T follicular helper cell (primary cell): ENCODE measurements around the gene ARHGAP22.

Experiments
- DNase-seq: peaks from one replicate; pipeline ENCODE4 v3.0.0-alpha.2; 2020; ENCODE audit warnings: low read depth

The ARHGAP22 gene

DNA sequence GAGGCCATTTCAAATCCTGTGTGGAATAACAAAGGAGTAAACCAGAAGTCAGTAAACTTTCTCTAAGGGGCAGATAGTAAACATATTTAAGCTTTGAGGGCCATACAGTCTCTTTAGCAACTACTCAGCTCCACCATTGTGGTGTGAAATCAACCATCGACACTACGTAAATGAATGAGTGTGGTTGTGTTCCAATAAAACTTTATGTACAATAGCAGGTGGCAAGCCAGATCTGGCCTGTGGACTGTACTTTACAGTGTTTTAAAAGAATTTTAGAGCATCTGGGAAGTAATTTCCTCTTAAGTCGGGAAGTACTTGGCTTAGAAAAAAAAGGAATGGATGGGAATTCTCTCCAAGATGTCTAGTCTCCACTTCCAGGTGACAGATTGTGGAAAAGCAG lies 71.3 kb downstream of the ARHGAP22 start:
- no peak for DNase-seq

DNA sequence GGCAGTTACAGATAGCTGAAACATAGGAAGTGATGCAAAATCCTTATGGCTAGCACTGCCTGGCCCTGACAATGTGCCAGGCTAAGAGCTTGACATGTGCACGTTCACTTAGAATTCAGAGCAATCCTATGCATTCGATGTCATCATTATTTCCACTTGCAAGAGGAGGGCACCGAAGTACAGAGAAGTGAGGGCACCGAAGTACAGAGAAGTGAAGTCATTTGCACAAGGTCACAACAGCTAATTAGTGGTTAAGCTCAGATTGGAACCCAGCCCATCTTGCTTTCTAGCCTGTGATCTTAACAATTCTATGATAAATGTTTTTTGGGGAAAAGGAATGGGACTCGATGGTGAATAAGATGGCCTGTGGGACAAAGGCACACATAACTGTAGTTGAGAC lies 73.4 kb downstream of the ARHGAP22 start:
- DNase-seq, result no peak

GRCh38 chr10:48529331-48529730 lies 75.5 kb downstream of the ARHGAP22 start:
- no peak for DNase-seq

GRCh38 chr10:48527756-48528155 lies 77.1 kb downstream of the ARHGAP22 start:
- DNase-seq, result no peak

GRCh38 chr10:48526846-48527505 lies 77.9 kb downstream of the ARHGAP22 start:
- DNase-seq, result no peak

DNA sequence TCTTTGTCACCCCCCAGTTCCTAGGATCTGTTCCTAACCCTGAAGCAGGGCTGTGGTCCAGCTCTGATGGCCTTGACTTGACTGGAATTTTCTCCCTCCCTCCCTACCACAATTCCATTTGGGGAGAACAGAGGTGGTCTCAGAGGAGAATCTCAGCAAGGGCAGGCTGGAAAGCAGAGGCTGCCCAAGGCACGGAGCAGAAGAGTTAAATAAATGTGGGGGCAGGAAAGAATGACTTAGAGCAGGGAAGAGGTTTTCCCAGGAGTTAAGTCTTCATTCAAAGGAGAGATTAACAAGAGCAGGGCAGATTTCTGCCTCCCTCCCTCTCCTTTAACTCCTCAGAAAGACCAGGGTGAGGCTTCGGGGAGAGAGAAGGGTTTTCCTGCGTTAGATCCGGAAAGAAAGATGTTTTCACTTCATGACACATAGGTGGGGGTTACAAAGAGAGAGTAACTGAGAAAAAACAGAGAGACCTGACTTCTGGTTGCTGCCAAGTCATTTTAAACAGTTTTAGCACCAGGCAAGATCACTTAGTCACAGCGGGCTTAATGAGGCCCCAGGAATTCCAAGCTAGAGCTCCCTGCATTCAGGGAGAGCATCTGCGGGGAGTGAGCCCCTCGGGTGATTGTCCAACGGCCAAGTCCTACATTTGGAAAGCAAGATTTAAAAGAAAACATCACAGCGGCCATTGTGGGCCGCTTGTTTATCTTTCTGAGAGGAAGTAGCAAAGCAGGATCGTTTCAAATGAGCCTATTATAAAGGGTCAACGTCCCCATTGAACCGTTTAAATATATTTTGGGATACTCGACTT lies 78.7 kb downstream of the ARHGAP22 start:
- no peak for DNase-seq

DNA sequence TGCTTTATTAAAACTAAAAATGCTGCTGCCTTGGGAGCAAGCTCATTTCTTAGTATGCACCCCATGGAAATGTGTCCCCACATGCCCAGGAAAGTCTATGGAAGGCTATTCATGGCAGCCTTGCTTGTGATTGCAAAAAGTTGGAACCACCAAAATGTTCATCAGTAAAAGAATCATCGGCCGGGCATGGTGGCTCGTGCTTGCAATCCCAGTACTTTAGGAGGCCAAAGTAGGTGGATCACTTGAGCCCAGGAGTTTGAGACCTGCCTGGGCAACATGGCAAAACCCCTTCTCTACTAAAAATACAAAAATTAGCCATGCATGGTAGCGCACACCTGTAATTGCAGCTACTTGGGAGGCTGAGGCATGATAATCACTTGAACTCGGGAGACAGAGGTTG lies 79.8 kb downstream of the ARHGAP22 start:
- DNase-seq, result no peak

DNA sequence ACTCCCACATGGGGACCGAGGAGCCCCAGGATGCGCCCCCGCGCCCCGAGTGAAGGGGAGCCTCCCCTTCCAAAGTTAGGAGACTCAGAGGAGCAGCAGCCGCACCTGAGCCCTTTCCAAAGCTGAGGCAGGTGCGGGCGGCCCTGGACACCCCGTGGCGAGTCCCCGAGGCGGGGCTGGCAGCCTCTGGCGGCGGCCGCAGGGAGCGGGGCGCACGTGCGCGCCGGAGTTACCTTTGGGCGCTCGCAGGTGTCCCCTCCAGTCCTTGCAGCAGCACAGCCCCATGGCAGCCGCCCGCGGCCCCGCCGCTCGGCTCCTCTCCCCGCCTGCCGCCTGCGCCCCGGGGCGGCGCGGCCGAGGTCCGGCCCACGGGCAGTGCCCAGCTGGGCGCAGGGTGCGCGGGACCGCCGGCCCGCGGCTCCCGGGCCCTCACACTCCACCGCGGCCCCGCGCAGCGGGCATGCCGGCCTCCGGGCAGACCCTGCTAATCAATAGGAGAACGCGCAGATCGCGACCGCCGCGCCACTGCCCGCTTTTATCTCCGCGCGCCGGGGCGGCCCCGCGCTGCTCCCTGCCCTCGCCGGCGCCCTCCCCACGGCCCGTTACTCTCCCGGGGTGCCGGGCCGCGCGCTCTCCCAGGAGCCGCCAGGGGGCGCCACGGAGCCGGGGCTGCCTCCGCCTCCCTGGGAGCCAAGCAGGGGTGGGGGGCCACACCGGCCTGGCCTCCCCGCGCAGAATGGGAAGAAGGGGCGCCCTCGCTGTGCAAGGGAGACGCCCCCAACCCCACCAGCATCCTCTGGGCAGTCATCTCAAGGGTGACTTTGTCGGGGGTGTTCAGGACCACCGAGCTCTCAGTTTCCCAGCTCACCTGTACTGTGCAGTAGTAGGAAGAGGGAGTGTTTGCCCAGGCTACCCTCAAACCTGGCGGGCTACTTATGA lies 80.8 kb downstream of the ARHGAP22 start:
- DNase-seq, result no peak

- no peak for DNase-seq
Observed at GRCh38 chr10:48523212-48523819, 81.6 kb downstream of the ARHGAP22 start.

GRCh38 chr10:48522011-48522765 lies 82.7 kb downstream of the ARHGAP22 start:
- no peak for DNase-seq

DNA sequence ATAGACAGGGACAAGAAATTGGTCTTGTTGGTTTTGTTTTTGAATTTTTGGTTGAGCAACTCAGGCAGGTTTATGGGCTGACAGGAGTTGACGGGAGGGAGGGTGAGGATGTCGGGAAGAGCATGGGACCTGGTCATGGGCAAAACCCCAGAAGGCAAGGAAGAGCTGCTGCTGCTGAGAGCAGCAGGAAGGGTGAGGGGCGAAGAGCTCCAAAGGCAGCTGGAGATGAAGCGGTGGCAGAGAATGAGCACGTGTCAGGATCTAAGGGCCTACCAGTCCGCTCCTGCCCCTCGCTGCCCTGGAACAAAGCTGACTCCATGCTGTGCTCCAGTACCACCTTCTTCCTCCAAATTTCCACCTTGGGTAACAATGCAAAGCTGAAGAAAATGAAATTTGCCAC lies 84.3 kb downstream of the ARHGAP22 start:
- DNase-seq, result no peak

DNA sequence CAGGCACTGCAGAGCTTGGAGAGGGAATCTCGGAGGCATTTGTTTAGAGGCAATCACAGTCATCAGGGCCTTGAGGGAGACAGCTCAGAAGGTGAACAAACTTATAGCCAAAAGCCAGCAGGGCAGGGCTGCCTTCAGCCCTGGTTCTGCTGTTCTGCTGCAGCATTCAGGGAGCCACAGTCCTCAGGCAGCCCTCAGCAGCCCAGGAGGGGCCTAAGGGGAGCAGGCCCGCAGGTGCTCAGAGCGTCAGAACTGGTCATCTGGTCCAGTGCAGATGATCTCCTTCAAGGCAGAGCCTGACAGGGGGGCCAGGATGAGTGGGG lies 84.7 kb downstream of the ARHGAP22 start:
- DNase-seq, result no peak

GRCh38 chr10:48519481-48520183 lies 85.2 kb downstream of the ARHGAP22 start:
- DNase-seq, result no peak

GRCh38 chr10:48518986-48519385 lies 85.9 kb downstream of the ARHGAP22 start:
- no peak for DNase-seq

- DNase-seq, result no peak
Observed at GRCh38 chr10:48517911-48518811, 86.7 kb downstream of the ARHGAP22 start.

GRCh38 chr10:48517482-48517881 lies 87.4 kb downstream of the ARHGAP22 start:
- no peak for DNase-seq

DNA sequence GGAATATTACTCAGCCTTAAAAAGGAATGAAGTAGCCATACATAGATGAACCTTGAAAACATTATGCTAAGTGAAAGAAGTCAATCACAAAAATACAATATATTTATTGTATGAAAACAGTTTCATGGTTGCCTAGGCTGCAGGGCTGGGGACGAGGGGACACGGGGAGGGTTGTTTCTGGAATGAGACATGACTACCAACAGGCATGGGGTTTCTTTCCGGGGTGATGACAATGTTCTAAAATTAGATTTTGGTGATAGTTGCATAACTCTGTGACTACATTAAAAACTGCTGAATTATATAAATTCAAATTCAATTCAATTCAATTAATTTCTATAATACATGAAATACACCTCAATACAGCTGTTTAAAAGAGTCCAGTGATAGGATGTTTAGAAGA lies 88.0 kb downstream of the ARHGAP22 start:
- DNase-seq, result no peak

DNA sequence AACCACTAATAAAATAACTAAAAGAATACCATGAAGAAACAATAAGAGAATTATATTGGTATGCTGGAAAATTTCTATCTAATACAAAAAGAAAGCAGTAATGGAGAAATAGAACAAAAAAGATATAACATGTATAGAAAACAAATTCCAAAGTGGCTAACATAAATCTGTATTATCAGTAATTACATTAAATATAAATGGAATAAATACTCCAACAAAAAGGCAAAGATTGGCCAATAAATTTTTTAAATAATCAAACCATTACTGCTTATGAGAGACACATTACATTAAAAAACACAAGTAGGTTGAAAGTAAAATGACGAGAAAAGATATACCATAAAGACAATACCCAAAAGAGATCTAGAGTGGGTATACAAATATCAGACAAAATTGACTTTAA lies 90.0 kb downstream of the ARHGAP22 start:
- DNase-seq, result no peak

- no peak for DNase-seq
Observed at GRCh38 chr10:48514255-48514654, 90.6 kb downstream of the ARHGAP22 start.

- DNase-seq, result no peak
Observed at GRCh38 chr10:48512861-48513260, 92.0 kb downstream of the ARHGAP22 start.
